Measurements from ENCODE around the gene TATDN2.

The TATDN2 gene

DNA sequence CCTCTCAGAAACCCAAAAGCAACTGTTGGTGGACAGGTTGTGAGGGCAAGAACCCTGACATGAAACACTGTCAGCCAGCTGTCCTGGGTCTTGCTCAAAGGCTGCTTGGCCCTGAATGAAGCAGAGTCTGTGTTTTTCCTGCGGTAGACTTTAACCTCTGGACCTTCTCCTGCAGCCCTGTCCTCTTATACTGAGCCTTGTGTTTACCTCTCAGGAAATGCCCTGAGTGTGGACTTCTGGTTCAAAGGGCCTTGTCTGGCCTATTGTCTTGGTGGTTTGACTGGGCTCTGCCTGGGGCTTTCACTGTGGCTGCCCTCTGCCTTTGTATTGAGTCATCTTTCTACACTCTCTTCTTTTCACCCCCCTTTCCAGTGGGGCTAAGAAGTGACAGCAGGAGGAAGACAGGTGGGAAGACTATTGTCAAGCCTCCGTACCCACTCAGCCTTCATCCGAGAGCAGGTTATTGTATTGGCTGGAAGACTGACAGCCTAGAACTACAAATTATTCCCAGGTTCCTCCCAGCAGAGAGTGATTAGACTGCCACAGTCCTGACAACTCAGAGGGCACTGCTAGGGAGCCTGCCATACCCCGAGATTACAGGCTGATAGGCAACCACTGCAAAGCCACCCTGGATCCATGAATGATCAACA is 69.2 kb downstream of the TATDN2 start:
- no peak for DNase-seq (ENCODE audit: low read depth in 2 of 2)

DNA sequence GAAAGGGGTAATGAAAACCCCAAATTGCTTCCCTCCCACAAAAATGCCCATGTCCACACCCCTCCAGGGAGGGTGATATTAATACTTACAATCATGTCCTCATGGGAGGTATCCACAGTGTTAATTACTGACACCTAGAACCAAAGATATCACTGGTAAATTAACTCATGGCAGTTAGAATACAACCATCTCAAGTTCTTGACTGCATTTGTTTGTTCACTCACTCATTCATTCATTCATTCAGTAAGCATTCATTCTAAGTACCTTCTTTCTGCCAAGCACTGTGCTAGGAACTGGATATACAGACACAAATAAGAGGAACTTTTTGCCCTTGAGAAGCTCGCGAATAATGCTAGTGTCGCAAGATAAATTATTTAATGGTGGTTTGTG is 69.7 kb downstream of the TATDN2 start:
- DNase-seq (ENCODE audit: low read depth in 2 of 2): no peak

DNA sequence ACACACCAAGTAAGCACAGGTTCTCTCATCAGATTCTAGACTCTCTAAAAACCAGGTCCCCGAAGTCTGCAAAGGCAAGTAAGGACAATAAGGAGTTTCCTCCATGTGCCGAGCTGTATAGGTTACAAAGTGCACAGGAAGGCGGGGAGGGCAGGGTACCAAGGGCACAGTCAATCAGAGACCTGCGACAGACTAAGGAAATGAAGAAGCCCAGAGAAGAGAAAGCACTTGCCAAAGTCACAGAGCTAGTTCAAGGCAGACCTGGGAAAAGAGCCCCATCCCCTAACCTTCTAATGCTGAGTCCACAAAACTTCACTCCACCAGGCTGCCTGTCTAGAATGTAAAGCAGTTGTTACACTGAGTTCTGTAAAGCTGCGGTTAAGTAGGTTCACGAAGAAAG is 71.0 kb downstream of the TATDN2 start:
- no peak for DNase-seq (ENCODE audit: low read depth in 2 of 2)

DNA sequence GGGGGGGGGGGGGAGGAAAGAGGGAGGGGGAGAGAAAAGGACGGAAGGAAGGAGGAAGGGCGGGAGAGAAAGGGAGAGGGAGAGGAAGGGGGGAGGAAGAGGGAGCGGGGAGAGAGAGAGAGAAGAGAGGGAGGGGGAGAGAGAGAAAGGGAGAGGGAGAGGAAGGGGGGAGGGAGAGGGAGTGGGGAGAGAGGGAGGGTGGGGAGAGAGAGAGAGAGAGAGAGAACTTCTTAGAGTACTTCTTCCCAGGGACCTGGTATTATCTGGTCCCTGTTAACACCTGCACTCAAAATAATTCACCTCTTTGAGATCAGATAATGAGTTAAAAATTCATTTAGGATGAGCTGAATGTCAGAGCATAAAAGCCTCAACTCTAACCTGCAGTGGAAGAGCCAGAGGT is 71.5 kb downstream of the TATDN2 start:
- no peak for DNase-seq (ENCODE audit: low read depth in 2 of 2)

DNA sequence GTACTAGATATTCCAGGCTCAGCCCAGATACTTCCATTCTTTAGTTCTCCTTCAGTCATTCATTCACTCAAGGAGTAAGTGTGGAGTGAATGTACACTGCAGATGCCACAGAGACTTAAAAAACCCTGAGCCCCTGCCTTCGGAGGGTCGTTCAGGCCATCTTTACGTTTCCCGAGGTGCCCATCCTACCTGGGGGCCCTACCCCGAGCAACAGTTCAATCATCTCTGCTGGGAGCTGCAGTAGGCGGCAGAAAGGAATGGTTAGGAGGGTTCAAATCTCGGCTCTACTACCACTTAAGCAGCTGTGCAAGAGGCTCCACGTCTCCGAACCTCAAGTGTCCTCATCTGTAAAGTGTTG is 72.0 kb downstream of the TATDN2 start:
- no peak for DNase-seq (ENCODE audit: low read depth in 2 of 2)

DNA sequence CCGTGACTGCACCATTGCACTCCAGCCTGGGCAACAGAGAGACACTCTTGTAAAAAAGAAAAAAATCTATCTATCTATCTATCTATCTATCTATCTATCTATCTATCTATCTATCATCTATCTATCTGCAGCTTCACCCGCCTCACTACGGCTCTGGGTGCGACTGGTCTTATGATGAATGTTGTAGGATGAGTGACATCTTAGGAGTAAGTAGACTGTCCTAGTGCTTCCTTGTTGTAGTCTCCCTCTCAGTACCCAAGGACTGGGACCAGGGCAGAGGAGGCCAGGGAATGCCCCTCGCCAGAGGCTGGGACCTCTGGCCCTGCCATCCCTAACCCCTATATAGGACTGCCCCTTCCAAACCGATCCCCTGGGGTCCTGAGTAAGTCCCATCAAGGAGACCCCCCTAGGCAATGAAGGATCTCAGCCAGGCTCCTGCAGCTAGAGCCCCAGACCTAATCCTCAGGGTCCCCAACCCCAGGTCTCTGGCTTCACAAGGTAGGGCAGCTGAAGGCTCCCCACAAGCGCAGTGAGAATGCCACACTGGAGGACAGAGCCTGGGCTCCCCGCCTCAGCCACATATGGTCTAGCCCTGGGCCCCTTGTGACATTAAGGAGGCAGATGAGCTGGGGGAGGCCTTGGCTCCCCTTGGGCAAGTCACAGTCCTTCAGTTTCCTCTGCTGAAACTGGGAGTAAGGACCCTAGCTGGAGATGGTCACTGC is 73.5 kb downstream of the TATDN2 start:
- no peak for DNase-seq (ENCODE audit: low read depth in 2 of 2)

DNA sequence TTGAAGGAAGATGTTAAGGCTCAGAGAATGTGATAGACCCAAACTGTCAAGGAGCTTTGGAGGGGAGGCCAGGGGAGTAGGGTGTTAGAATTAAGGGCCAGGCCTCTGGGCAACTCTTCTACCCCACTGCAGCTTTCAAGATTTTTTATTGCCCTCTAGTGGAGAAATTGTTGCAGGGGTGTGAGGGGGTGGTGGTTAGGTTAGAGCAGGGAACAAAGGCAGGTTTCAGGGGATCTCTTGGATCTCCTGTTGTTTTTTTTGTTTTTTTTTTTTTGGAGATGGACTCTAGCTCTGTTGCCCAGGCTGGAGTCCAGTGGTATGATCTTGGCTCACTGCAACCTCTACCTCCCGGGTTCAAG is 74.1 kb downstream of the TATDN2 start:
- DNase-seq (ENCODE audit: low read depth in 2 of 2): no peak

DNA sequence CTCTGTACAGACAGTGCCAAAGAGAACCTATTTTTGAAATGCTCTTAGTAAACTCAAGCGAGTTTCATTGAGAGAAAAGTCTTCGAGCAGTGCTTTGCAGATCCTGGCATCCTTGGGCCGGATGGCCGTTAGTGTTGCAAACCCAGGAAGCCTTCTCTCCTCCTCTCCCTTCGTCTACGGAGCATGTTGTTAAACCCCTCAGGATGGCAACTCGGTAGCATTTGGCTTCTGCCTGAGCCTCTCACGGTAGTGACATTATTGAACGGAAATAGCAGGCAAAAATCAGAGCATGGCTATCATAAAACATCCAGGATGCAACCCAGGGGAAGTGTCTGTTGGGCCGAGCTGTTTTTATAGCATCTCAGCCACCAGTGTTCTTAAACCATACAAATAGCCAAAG is 79.3 kb downstream of the TATDN2 start:
- DNase-seq (ENCODE audit: low read depth in 2 of 2): no peak

DNA sequence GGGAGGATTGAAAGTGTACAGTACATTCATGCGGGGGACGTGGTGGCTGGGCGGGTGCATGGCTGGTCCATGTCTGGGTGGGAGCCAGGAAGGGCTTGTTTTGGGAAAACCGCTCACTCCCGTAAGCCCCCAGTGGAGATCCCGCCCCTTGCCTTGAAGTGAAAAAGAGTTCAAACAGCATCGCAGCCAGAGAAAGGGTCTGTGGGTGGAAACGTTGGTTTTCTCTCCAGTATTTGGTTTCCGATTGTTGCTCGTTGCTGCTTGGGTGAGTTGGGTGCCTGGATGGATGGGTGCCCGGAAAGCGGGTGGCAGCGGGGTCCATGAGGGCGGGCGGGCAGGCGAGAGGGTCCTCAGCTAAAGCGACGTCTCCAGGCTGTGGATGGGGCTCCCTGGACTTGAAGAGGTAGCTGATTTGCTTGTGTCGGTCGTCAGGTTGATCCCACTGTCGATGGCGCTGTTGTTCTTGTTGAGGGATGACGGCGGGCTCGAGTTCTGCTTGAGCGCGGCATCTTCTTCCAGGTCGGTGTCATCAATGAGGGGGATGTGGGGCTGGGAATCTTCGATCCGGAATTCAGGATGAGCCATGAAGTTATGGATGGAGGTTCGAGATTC is 80.3 kb downstream of the TATDN2 start:
- DNase-seq (ENCODE audit: low read depth in 2 of 2): no peak

DNA sequence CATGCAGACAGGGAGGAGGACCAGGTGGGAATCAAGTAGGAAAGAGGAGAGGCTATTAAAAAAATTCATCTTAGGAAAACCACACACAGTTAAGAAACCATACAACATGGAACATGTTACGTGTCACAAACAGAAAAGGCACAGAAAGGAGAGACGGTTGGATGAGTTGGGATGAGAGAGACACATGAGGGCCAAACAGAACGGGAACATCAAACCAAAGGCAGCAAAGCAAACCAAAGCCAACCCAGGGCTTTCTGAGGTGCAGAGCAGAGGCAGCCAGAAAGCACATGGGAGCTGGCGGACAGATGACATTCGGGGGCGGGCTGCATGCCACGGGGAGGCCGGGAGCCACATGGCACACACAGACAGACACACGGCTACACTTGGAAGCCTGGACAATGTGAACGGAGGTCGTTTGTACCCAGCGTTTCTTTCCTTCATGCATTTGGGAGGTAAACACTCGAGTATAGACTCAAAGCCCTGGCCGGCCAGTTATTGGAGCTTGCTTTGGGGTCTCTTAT is 81.3 kb downstream of the TATDN2 start:
- no peak for DNase-seq (ENCODE audit: low read depth in 2 of 2)

DNA sequence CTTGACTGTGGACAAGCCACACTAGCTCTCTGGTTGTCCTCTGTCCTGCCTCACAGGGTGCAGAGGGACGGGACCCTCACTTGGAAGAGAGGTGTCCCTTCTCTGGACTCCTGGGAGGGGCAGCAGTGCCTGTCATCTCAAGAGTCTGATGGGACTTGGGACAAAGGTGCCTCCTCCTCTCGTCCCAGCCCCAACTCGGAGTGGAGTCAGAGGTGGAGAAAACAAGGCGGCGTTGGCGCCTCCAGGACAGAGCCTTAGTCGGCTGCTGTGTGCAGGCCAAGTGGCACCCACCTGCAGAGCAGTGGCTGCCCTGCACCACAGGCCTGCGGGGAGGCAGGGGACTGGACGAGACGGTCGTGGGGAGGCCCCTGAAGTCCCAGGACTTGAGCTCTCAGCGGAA is 82.1 kb downstream of the TATDN2 start:
- DNase-seq (ENCODE audit: low read depth in 2 of 2): no peak
